Measurements from ENCODE around the gene IL6R.

- TF ChIP-seq YY1 (IDR thresholded peaks at IDR 0.05; ENCODE audit: insufficient read depth, insufficient read length) (no peak), ZNF274 (IDR thresholded peaks at IDR 0.05; ENCODE audit: low read depth, low read length) (no peak)
These were observed 2.3 kb downstream of the IL6R start for GRCh38 chr1:154407198-154408091.
